GM18511 (cell line): Measurements from ENCODE around the gene CLEC4G.
A peak's percentile ranks its signal among the peaks of the same experiment; 100 is the strongest.

Source experiments
- ATAC-seq: cut with Tn5 transposase; IDR thresholded peaks from one replicate; pipeline ENCODE4 v1.9.1; 2021; ENCODE audit warnings: mild to moderate bottlenecking, moderate library complexity; ENCODE audit not compliant: unreplicated experiment

Gene CLEC4G

DNA sequence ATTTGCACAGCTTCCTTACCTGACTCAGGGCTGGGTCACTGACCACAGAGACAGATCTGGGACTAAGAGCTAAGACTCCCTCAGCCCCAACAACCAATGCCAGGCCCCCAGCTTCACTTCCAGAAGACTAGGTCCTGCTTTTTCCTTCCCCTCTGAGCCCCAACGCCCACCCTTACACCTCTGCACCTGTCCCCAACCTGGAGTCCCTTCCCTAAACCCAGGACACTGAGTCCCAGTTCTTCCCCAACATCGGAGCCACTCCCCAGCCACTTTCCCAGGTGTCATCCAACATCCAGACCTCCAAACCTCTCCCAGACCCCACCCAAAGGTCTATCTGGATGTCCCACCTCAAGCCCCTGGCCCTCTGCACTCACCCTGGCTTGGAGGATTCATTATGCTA, 32.9 kb downstream of the CLEC4G start:
- ATAC-seq: no peak

DNA sequence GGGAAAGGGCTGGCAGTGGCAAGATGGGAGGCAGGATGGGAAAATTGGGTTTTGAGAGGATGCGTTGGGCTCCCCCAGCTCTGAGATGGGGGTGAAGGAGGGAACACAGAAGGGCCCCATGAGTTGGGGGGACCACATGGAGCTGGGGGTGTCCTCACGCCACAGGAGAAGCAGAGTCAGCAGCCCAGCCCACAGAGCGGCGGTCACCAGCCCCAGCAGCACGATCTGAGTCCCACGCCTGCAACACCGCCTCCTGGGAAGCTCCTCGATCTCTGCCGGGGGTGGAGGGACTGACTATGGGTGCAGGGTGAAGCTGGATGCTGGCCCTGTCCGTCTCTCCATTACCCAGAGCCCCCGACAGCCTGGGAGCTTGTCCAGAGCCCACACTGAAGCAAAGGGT, 33.3 kb downstream of the CLEC4G start:
- ATAC-seq: no peak

DNA sequence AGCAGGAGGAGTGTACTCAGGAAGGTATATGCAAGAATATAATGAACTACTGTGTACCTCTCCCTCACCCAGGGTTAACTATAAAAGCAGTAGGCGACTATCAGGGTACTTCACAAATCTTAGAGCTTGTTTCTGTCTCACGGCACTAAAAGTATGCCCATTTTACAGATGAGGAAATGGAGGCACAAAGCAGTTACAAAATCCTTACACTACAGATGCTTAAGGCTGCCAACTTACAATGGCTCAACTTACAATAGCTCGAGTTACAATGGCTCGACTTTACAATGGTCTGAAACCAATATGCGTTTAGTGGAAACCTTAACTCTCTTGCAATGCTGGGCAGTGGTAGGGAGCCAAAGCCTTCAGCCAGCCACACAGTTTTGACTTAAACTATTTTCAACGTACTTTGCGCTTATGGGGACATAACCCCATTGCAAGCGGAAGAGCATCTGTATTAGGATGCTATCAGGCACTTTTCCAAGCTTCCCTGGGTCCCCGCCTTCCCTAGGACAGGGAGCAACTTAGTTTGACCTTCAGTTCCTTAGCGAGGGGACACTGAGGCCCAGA, 34.1 kb downstream of the CLEC4G start:
- no peak for ATAC-seq

DNA sequence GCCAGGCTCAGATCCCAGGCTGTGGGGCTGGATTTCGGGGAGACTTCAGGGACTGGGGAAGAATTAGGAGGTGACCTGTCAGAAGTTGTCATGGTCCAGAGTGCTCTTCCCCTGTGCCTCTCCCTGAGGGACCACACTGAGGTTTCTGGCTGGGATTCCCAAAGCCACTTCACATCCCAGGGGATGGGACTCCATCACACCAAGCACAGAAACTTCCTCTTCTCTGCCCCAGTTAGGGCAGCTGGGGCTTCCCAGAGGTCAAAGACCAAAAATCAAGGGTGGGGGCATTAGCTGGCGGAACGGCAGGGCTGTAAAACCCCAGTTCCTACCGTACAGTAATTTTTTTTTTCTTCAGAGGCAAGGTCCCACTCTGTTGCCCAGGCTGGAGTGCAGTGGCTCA, 37.4 kb downstream of the CLEC4G start:
- ATAC-seq: no peak

DNA sequence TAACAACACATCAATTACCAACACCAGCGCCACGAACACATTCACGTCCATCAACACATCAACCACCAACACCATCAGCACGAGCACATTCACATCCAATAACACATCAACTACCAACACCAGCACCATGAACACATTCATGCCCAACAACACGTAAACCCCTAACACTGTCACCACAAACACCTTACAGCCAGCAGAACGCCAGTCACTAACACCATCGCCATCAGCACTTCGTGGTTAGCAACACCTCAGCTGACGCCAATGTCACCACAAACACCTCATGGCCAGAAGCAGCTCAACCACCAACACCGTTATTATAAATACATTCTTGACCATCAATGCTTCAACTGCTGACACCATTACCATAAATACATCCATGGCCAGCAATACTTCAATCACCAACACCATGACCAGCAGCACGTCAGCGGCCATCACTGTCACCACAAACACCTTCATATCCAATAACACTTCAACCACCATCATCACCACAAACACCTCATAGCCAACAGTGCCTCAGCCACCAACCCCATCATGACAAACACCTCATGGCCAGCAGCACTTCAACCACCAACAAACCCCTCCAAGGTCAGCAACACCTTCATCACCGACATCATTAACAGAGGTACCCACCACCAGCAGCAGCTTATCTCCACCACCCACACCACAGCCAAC, 39.4 kb downstream of the CLEC4G start:
- no peak for ATAC-seq

DNA sequence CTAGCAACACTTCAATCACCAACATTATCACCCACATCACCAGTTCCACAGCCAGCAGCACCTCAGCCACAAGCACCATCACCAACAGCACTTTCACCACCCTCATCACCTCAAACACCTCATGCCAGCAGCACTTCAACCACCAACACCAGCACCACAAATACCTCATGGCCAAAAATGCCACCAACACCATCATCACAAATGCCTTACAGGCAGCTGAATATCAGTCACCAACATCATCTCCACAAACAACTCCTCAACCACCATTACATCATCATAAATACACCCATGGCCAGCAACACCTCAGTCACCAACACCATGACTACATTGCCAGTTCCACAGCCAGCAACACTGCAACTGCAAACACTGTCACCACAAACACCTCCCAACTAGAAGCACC, 40.4 kb downstream of the CLEC4G start:
- ATAC-seq: no peak

DNA sequence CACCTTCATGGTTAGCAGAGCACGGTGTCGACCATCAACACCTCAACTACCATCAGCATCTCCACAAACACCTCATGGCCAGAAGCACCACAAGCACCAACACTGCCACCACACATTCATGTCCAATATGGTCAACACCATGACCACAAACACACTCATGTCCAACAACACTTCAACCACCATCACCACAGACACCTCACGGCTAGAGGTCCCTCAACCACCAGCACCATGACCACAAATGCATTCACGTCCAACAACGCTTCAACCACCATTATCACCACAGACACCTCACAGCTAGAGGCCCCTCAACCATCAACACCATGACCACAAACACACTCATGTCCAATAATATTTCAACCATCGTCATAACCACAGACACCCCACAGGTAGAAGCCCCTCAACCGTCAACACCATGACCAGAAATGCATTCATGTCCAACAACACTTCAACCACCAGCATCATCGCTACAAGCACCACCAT, 41.1 kb downstream of the CLEC4G start:
- ATAC-seq: no peak

DNA sequence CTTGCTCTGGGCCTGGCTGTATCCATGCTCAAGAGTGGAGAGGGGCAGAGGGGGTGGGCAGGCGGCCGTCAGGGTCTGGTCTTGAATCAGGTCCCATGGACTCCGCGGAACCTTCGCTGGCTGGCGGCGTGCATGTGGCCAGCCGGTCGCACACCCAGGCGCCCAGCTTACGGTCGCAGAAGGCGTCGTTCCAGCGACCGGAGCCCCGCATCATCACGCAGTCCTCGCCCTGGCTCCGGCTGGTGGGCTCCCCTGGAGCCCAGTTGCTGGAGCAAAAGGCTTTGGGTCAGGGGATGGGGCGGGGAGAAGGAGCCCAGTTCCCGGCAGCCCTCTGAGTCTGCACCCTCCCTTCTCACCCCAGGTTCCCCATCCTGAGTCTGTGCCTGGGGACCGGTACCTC, 42.7 kb downstream of the CLEC4G start:
- no peak for ATAC-seq

DNA sequence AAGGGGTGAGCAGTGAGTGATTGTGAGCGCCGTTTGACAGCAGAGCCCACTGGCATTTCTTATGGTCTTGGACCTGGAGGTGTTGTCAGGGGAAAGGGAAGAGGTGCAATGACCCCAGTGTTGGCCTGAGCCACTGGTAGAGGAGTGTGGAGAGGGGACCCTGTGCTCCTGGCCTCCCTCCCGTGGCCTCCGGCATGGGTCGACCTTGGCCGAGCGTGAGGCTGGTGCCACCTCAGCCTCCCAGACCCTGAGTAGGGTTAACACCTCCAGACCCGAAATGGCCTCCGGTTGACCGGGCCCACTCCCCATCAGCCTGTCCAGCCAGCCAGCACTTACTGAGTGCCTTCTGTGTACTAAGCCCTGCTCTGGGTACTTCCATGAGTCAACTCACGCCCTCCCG, 44.7 kb downstream of the CLEC4G start:
- ATAC-seq: no peak

DNA sequence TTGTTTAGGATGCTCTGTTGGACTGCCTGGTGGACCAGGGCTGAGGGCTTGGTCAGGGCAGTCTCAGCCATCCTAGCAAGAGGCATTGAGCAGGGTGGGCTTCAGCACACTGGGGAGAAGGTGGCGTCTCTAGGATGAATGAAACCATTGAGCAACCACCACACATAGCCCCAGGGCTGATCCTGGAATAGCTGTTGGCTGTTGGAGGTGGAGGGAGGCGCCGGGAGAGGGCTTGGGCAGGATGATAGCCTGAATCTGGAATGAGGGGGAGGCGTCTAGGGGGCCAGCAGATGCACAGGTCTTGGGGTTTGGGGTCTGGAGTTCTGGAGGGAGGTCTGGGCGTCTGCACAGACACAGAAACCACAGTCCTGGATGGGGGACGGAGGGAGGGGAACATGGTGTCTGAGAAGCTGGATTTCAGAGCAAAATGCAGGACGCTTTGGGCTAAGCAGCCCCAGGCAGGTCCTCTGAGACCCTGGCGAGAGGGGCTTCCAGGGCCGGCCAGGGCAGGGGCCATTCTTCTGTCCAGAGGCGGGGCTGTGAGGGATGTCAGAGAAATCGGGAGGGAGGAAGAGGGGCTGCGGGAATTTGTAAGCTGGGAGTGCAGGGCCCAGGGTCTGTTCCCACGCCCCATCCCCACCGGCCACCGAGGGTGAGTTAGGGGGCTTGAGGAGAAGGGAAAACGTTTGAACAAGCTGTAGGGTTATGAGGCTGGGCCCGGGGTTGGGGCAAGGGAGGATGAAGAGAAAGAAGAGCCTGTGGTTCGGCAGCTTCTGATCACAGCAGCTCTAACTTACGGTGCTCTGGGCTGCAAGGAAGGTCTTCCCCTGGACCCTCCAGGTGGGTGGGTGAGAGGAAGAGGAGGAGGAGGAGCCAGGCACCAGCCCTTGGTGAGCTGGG, 46.1 kb downstream of the CLEC4G start:
- ATAC-seq: no peak

DNA sequence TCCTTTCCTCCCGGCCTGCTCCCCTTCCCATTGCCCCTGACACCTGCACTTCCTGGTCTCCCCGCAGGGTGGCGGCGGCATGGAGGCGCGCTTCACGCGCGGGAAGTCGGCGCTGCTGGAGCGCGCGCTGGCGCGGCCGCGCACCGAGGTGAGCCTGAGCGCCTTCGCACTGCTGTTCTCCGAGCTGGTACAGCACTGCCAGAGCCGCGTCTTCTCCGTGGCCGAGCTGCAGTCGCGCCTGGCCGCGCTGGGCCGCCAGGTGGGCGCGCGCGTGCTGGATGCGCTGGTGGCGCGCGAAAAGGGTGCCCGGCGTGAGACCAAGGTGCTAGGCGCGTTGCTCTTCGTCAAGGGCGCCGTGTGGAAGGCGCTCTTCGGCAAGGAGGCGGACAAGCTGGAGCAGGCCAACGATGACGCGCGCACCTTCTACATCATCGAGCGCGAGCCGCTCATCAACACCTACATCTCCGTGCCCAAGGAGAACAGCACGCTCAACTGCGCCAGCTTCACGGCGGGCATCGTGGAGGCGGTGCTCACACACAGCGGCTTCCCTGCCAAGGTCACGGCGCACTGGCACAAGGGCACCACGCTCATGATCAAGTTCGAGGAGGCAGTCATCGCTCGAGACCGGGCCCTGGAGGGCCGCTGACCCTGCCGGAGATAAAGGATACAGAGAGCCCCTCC, 49.6 kb downstream of the CLEC4G start:
- no peak for ATAC-seq

DNA sequence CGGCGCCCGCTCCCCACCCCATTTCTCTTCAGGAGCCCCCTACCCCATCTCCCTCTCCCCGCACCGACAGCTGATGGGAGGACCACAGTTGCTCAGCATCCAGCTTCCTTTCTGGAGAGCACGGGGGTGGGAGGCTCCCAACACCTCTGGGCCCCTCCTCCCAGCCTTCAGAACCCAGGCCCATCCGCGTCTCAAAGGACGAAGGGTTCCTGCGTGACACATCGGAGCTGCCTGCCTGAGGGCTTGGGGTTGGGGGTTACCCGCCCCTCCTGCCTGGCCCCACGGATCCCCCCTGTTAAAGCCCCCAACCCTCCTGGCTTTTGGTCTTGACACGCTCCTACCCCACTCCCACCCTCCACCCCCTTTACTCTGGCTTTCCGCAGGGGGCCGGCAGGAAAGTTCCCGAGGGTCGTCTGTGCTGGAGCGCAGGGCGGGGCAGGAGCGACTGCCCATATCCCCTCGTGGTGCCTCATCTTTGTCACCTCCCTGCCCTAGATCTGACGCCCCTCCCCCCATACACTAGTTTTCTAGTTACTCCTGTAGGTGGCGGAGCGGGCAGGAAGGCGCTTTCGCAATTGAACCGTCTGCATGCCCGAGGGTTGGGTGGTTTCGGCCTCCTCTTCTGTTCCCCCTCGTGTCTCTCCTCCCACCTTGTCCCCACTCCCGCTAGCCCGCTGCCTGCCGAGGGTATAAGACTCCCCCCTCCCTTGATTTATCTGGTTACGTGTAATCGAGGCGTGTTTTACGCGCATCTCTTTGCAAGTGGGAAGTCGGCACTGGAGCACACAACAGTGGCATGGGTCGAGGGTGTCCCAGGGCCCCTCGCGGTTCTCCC, 50.4 kb downstream of the CLEC4G start:
- peak; percentile 50 for ATAC-seq

DNA sequence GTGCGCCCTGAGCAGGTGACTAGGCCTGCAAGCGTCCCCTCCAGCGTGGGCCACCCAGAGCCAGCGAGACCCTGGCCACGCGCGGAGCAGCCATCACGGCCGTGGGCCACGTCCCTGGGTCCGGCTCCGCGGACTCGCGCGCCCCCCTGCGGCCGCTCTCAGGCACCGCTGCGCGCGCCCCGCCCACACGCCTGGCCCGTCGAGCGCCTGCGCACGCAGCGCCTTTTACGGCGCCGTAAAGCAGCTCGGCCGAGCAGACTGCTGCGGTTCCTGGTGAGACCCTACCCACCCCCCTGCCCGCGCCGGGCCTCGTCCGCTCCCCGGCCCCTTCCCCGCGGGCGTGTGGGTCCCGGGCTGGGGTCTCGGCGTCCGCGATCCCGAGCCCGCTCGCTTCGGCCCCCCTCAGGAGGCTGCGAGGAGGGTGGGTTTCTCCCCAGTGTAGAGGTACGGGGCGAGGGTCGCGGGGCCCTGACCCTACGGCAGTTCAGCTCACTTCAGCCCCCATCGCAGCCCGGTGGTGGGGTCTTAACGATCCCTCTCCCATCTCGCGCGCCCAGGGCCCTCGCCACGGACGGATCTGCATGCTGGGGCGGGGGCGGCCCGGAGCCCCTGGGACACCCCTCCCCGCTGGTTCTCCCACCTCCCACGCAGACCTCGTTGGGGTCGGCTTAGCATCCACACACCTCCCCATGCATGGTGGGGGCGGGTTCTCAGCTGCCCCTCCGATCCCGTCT, 51.1 kb downstream of the CLEC4G start, which contains the start of gene TRAPPC5:
Gene TRAPPC5 (plus strand): TSS at position 228 of the 734 bp plus-strand sequence. CDS start 1,421 bp downstream, outside the sequence.
- ATAC-seq: peak; percentile 56

DNA sequence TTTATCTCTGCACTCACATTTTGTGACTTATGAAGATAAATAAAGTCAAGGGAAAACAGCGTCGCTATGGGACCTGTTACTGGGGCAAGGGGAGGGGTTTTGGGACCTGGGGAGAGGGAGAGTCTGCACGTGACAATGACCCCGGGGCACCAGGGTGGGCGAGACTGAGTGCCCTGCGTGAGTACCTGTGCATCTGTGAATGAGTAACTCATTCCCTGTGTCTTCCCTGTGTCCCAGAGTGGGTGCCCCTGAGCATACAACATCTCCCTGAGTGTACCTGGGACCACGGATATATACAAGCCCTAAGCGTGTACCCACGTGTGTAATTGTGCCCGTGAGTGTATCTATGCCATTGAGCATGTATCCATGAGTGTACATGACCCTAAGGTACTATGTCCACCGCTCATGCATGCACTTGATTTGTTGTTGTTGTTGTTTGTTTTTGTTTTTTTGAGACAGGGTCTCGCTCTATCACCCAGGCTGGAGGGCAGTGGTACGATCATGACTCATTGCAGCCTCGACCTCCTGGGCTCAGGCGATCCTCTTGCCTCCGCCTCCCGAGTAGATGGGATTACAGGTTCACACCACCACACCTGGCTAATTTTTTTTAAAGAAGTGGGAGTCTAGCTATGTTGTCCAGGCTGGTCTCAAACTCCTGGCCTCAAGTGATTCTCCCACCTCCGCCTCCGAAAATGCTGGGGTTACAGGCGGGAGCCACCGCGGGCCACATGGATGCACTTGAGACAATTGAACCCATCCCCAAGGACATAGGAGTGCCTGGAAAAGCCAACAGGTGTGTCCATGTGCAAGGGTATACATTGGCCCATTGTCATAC, 51.9 kb downstream of the CLEC4G start:
- no peak for ATAC-seq

DNA sequence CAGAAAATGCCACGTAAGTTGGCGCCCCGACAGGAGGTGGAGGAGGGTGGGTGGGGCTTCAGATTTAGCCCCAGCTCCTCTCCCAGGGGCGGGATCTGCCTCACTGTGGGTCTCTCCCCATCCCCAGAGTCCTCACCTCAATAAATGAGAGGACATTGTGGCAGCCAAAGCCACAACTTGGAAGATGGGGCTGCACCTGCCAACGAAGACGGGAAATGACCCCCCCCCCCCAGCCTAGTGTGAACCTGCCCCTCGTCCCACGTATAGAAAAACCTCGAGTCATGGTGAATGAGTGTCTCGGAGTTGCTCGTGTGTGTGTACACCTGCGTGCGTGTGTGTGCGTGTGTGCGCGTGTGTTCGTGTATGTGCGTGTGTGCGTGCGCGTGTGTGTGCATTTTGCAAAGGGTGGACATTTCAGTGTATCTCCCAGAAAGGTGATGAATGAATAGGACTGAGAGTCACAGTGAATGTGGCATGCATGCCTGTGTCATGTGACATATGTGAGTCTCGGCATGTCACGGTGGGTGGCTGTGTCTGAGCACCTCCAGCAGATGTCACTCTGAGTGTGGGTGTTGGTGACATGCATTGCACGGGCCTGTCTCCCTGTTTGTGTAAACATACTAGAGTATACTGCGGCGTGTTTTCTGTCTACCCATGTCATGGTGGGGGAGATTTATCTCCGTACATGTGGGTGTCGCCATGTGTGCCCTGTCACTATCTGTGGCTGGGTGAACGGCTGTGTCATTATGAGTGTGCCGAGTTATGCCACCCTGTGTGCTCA, 52.7 kb downstream of the CLEC4G start:
- no peak for ATAC-seq
